HG02852 (cell line): ENCODE results near the gene MAN2B1.
"Not testable (repeated sequence)": the region's sequence is repeated elsewhere in the genome, so short reads cannot be mapped to it uniquely, and the experiment has no call there.

ENCODE experiments used
- ATAC-seq: cut with Tn5 transposase; IDR thresholded peaks from one replicate; pipeline ENCODE4 v1.9.1; 2021; ENCODE audit warnings: mild to moderate bottlenecking, moderate library complexity; ENCODE audit not compliant: unreplicated experiment

The MAN2B1 gene

DNA sequence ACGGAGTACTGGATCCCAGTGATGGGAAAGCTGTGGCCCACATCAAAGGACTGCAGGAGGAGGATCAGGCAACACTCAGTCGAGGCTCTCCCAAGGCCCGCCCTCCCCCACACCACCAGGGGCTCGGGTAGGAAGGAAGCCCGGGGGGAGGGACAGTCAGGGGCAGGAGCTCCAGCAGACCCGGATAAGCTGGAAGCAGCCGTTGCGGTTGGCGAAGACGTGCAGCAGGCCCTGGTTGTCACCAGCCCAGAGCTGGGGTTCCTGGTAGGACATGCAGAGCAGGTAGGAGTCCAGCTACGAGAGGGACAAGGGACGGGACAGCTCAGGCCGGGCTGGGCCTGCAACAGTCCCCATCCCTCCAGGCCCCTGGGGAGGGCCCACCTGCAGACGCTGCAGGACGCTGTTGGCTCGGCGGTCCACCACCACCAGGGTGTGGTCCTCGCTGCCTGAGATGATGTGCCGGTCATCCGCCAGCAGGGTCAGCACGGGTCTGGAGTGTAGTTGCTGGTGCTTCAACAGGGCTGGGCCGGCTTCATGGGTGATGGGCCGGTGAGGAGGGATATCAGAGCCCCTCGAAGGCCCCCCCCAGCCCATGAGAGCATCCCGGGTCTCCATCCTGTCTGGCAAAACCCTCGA lies 23.2 kb upstream of the MAN2B1 start:
- ATAC-seq: no peak

DNA sequence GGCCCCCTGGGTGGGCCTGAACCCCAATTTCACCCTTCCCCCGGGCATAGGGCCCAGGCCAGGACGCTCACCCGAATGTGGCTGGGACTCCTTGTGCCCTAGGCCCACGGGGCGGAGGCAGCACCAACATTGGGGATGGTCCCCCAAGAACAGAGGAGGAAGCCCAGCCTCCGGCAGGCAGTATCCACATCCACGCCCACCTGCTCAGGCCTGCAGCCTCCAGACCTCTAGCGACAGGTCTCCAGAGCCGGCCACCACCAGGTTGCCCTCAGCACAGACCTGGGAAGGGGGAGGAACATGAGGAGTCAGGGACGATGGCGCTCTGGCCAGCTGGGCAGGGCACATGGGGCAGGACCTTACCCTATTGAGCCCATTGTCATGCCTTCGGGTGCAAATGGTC lies 22.5 kb upstream of the MAN2B1 start:
- no peak for ATAC-seq

- ATAC-seq: no peak
These were observed 21.1 kb upstream of the MAN2B1 start, which contains the start of gene GNG14 for GRCh38 chr19:12687496-12688196. GNG14 (plus strand) TSS chr19:12687998; CDS start chr19:12688049, 51 bp downstream.

GRCh38 chr19:12685831-12686230 lies 19.3 kb upstream of the MAN2B1 start:
- ATAC-seq: no peak

DNA sequence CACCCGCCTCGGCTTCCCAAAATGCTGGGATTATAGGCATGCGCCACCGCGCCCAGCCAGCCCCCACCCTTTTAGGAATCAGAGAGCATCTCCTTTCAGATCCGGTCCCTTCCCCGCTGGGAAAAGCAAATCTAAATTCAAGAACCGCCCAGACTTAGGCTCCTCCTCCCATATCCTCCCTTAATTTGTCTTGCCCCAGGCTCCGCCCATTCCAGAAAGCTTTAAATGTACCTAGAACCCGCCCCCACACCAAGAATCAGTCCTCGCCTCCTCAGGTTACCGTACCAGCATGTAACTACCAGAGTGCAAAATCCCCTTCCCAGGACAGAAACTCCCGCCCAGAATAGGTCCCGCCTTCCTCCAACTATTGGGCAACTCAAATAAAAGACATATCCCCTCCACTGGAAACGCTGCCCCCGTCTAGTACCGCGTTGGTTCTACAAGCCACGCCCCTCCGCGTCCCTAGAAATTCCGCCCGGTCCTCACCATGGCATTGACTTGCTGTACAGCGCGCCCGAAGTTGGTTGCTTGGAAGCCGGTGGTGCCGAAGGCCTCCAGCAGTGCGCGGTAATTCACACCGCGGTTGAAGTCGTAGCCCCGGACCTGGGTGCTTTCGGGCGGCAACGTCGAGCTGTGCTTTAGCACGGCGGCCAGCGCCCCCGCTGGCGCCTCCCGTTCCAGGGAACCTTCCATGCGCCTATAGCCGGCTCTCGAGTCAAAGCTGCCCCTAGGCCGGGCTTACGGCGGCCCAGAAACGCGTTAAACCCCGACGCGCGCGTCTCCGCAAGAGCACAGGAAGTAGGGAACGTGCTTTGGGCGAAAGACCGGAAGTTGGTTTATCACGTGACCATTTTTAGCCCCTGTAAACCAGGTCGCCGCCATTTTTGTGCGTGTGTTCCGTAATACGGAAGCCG lies 14.8 kb upstream of the MAN2B1 start, which contains the start of gene DHPS:
TSS of gene DHPS (minus strand) at position 807 of the 914 bp plus-strand sequence. CDS start at position 693, 114 bp downstream.
- ATAC-seq: peak; percentile 65

- no peak for ATAC-seq
These were observed 13.5 kb upstream of the MAN2B1 start for GRCh38 chr19:12680034-12680433.

- ATAC-seq: not testable (repeated sequence)
These were observed 11.5 kb upstream of the MAN2B1 start for GRCh38 chr19:12678039-12678438.

GRCh38 chr19:12676928-12677327 lies 10.4 kb upstream of the MAN2B1 start:
- no peak for ATAC-seq

DNA sequence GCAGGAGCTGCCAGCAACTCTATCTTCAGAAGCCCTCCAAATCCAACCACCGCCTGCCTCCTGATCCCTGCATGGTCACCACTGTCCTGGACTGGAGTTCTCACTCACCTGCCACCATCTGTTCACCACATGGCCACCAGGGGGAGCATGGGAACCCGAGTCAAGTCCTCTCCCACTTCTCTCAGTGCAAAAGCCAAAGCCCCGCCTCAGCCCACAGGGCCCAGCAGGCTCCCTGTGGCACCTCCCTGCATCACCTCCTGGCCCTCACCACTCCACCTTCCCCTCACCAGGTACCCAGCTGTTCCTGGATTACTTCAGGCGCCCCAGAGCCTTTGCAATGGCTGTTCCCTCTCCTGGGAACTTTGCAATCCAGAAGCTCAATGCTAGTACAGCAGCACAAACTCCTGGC lies 9.8 kb upstream of the MAN2B1 start:
- no peak for ATAC-seq

DNA sequence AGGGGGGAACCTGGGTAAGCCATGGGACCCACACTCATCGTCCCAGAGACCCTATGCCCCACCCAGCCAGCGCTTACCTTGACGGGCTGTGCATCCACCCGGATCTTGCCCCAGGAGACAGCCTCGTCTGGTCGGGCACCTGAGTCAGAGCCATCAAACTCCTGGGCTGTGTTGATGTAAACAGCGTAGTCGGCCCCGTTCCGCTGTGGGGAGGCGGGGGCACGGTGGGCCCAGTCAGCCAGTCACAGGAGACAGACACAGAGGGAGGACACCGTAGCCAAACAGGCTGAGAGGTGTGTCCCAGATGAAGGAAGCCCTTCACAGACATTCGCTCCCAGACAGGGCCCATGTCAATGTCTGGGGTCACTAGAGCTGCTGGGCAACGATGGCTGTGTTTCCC lies 9.4 kb upstream of the MAN2B1 start:
- ATAC-seq: no peak

- no peak for ATAC-seq
These were observed 8.9 kb upstream of the MAN2B1 start for GRCh38 chr19:12675399-12675798.

GRCh38 chr19:12672744-12673143 lies 6.2 kb upstream of the MAN2B1 start:
- ATAC-seq: no peak

DNA sequence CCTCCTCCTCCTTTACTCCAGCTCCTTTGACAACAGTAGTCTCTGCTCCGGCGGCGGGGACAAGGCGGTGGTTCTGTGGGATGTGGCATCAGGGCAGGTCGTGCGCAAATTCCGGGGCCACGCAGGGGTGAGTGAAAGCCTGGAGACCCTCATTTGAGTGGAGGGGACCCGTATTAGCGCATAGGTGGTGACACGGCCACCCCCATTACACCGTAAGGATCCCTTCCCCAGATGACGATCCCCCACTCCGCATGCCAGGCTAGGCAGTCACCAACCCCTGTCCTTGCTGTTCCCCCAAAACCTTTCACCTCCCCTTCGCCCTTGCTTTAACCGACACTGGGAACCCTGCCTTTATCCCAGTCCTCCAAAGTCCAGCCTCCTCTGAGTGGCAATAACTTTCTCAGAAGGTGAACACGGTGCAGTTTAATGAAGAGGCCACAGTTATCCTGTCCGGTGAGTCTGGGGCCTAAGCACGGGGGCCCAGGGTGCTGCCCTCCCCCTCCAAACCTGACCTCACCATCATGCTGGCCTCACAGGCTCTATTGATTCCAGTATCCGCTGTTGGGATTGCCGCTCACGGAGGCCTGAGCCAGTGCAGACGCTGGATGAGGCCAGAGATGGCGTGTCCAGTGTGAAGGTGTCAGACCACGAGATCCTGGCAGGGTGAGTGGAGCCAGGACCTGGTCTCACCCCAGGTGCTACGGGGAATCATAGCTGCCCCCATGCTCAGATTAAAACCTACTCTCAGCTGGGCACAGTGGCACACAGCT lies 3.8 kb upstream of the MAN2B1 start:
- ATAC-seq: no peak

DNA sequence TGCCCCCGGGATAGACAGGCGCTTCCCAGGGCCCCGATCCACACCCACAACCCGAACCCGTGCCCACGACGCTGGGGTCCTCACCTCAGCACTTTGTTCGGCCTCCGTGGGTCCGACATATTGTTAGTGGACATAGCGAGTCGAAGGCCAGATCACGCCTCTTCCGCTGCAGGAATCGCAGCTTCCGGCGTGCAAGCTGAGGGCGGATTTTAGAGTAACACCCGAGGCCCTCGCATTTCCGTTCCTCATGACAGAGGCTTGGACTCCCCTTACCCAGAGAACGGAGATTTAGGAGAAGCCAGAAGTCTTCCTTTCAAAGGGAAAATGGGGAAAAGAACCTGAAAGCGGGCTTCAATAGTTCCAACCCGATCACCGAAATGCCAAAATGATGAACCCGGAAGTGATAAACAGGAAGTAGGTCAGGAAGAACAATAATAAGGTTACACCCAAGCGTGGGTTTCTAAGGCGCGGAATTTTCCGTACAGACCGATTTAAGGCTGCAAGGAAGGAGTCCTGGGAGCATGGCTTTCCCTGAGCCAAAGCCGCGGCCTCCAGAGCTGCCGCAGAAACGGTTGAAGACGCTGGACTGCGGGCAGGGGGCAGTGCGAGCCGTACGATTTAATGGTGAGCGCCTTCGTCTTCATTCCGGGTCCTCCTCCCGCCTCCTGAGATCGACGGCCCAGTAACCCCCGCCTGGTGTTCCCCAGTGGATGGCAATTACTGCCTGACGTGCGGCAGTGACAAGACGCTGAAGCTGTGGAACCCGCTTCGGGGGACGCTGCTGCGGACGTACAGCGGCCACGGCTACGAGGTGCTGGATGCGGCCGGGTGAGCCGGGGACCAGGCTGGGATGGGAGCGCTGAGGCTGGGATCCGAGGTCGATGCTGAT lies 3.0 kb upstream of the MAN2B1 start:
- ATAC-seq: no peak

- no peak for ATAC-seq
These were observed 2.4 kb upstream of the MAN2B1 start for GRCh38 chr19:12668932-12669269.

- no peak for ATAC-seq
These were observed 1.8 kb upstream of the MAN2B1 start for GRCh38 chr19:12668346-12668745.

- ATAC-seq: no peak
These were observed 1.3 kb upstream of the MAN2B1 start for GRCh38 chr19:12667731-12668302.

DNA sequence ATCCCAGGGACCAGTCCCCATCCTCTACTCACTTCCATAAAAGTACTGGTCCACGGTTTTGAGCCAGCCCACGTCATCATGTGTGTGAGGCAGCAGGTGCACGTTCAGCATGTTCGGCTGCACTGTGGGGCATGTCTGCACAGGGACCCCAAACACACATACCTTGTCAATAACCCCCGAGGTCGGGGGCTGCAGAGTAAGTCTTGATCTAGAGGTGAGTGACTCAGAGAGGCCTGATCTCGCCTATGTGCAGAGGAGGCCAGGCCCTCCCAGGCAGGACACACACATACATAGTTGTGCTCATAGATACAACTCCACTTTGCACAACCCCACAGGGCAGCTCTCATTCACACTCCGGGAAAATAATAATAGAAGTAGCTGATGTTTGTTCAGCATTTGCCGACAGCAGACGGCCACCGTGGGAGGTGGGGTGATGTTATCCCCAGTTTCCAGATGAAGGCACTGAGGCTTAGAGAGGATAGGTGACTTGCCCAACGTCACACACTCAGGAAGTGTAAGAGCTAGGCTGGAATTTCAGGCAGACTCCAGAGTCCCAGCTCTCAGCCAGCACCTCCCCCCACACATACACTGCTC lies 774 bp downstream of the MAN2B1 start:
- ATAC-seq: no peak

GRCh38 chr19:12665281-12665573 lies 1.3 kb downstream of the MAN2B1 start:
- no peak for ATAC-seq
